Measurements from ENCODE around the gene MPO. TPM values are rescaled to one million over a fixed set of nuclear protein-coding genes. Genes with fewer than 3 reads are reported as not detected.
A peak's percentile ranks its signal among the peaks of the same experiment; 100 is the strongest.

The MPO gene, protein sequence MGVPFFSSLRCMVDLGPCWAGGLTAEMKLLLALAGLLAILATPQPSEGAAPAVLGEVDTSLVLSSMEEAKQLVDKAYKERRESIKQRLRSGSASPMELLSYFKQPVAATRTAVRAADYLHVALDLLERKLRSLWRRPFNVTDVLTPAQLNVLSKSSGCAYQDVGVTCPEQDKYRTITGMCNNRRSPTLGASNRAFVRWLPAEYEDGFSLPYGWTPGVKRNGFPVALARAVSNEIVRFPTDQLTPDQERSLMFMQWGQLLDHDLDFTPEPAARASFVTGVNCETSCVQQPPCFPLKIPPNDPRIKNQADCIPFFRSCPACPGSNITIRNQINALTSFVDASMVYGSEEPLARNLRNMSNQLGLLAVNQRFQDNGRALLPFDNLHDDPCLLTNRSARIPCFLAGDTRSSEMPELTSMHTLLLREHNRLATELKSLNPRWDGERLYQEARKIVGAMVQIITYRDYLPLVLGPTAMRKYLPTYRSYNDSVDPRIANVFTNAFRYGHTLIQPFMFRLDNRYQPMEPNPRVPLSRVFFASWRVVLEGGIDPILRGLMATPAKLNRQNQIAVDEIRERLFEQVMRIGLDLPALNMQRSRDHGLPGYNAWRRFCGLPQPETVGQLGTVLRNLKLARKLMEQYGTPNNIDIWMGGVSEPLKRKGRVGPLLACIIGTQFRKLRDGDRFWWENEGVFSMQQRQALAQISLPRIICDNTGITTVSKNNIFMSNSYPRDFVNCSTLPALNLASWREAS
- not detected in 2 replicates for total RNA-seq (2014; rRNA removed; shearing (Covaris generic))
- total RNA-seq (2022): not detected in 2 replicates
- percentile 9 among the genes with signal in this experiment for Bru-seq, nascent RNA
- percentile 9 among the genes with signal in this experiment for BruChase-seq, experiment 1, labeled RNA remaining after a 6-hour chase
- BruChase-seq, experiment 2, labeled RNA remaining after a 2-hour chase: not detected
- long read RNA-seq: 0 reads

DNA sequence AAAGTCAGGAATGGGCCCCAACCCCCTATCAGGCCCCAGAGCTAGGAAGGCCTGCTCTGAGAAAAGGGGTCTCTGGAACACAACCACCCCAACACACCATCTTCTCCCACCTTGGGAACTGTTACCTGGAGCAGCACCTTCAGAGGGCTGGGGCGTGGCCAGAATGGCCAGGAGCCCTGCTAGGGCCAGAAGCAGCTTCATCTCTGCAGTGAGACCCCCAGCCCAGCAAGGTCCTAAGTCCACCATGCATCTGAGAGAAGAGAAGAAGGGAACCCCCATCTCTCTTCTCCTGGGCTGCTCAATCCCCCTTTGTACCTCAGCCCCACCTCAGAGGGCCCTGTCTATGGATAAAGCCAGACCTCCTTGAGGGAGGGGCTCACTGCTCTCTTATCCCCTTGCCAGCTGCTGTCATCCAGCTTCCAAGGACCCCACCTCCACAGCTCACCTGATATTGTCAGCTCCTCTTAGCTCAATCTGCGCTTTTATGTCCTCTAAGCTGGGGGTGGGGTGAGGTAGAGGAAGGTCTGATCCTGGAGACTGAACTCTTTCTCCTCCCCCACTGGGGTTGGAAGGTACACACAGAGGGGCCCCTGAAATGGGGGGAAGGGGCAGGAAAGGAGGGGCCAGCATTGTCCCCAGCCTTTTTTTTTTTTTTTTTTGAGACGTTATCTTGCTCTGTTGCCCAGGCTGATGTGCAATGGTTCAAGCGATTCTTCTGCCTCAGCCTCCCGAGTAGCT is at the start of gene MPO:
Gene MPO, minus strand, starts transcription at position 456 of the 738 bp plus-strand sequence. Its CDS starts 177 bp downstream, at position 279.
- H3K79me2 ChIP-seq (ENCODE audit: insufficient read depth, low read depth, low read length): no peaks in the 10 kb centered on the region
- intact Hi-C loops (cut with micrococcal nuclease; ENCODE audit: unreplicated experiment): no loop called here
- no peaks in the 10 kb centered on the region for H4K20me1 ChIP-seq (ENCODE audit: insufficient read depth, low read length)
- H3K9me2 ChIP-seq (ENCODE audit: insufficient read depth, low read length): no peaks in the 10 kb centered on the region
- no peak within 1 kb of the TSS for H2AFZ ChIP-seq (ENCODE audit: low read length)
- no TSS peak for BruUV-seq (replicated peaks)
- H3K4me3 ChIP-seq (ENCODE audit: low read depth, low read length, poor library complexity, severe bottlenecking): no peak within 1 kb of the TSS
- ChIA-PET CTCF (ENCODE audit: unreplicated experiment) (no interaction called here), POLR2A (interaction anchor here (0.7 kb wide), 2 partner anchors 99 to 150 kb away, joined by 3 to 6 read pairs; no protein-coding TSS in a partner anchor)
- H3K27ac ChIP-seq (ENCODE audit: low read depth, low read length, poor library complexity, severe bottlenecking): no peak within 1 kb of the TSS
- H3K4me2 ChIP-seq (ENCODE audit: low read length): no peak within 1 kb of the TSS
- TF ChIP-seq CTCF (conservative IDR thresholded peaks at IDR 0.05; ENCODE audit: low read length) (no peak), EZH2phosphoT487 (IDR thresholded peaks at IDR 0.05; ENCODE audit: borderline replicate concordance, low read depth, low read length) (no peak)
- H3K4me1 ChIP-seq (ENCODE audit: insufficient read depth, low read length, poor library complexity, severe bottlenecking): no peaks in the 10 kb centered on the region
- no peaks in the 10 kb centered on the region for H3K9me3 ChIP-seq (ENCODE audit: low read length)
- no peaks in the 10 kb centered on the region for H3K36me3 ChIP-seq (ENCODE audit: insufficient read depth, low read length)
- no peak for DNase-seq (ENCODE audit: low spot score)

DNA sequence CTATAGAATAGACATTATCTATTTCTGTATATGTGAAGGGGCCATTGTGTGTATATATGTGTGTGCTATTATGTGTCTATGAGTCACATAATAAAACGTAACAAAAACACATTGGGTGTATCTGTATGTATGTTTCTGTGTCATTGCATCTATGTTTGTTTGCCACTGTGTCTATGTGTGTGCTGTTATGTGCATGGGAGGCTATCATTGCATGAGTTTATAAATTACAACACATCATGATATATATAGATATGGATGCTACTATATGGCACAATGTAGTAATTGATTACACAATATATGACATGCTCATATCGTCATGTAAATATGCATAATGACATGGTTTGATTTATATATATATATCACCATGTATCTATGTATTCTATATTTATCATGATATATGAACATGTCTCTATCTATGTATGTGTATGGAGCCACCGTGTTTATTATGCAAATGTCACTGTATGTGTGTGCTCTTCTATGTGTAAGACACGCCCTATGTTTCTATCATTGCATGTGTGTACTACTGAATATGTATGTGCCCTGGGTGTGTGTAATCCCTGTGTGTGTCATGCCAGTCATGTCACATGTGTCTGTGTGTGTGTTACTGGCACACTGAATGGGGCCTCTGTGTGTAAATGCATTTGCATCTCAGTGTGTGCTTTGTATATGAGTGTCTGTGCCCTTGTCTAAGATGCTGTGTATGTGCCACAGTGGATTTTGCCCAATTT is 49.2 kb upstream of the MPO start:
- Histone ChIP-seq H3K27ac (ENCODE audit: low read depth, low read length, poor library complexity, severe bottlenecking) (peak overlapping the region; percentile 99), H2AFZ (ENCODE audit: low read length) (no peak overlapping the region), H4K20me1 (ENCODE audit: insufficient read depth, low read length) (0 out of 2 replicates have a peak, but pooled peaks cover 6% of the 10 kb centered on the region), H3K4me1 (ENCODE audit: insufficient read depth, low read length, poor library complexity, severe bottlenecking) (peaks cover 61% of the 10 kb centered on the region), H3K36me3 (ENCODE audit: insufficient read depth, low read length) (peaks cover 28% of the 10 kb centered on the region), H3K4me3 (ENCODE audit: low read depth, low read length, poor library complexity, severe bottlenecking) (peak overlapping the region; percentile 98), H3K79me2 (ENCODE audit: insufficient read depth, low read depth, low read length) (peaks cover 35% of the 10 kb centered on the region), H3K4me2 (ENCODE audit: low read length) (peak overlapping the region; percentile 92), H3K9me2 (ENCODE audit: insufficient read depth, low read length) (no peaks in the 10 kb centered on the region), H3K9me3 (ENCODE audit: low read length) (no peaks in the 10 kb centered on the region)
- ChIA-PET CTCF (ENCODE audit: unreplicated experiment) (interaction anchor here (1.0 to 1.6 kb wide), 2 partner anchors 14 to 88 kb away, joined by 4 to 7 read pairs; no protein-coding TSS in a partner anchor), POLR2A (interaction anchor here (4.4 to 8.0 kb wide), 2 partner anchors 13 to 21 kb away, joined by 37 to 179 read pairs; partner anchors contain the start of gene SUPT4H1)
- peak; percentile 67 for DNase-seq (ENCODE audit: low spot score)
- TF ChIP-seq CTCF (conservative IDR thresholded peaks at IDR 0.05; ENCODE audit: low read length) (no peak), EZH2phosphoT487 (IDR thresholded peaks at IDR 0.05; ENCODE audit: borderline replicate concordance, low read depth, low read length) (no peak)
- TSS peak; percentile 66 for BruUV-seq (replicated peaks)
- intact Hi-C loops (cut with micrococcal nuclease; ENCODE audit: unreplicated experiment): loop anchor here (1.0 to 10.0 kb wide), 5 partner anchors 9 to 825 kb away; partner anchors contain the start of genes PRR11, RNF43 and SKA2
